WTC11 (cell line): ENCODE results near the gene EAF2. TPM values are rescaled to one million over a fixed set of nuclear protein-coding genes. Genes with fewer than 3 reads are reported as not detected.
A peak's percentile ranks its signal among the peaks of the same experiment; 100 is the strongest.

ENCODE experiments used
- ATAC-seq: fragments of 200-7000 bp; cut with Tn5 transposase; 2 replicates; pipeline ENCODE4 v1.10.0; 2021; ENCODE audit warnings: mild to moderate bottlenecking, moderate library complexity
- CTCF ChIA-PET: fragments of 300-600 bp; sonication (Branson Sonifier 250); formaldehyde crosslinking; loops from one replicate; lab custom pipeline; 2021; ENCODE audit warnings: antibody characterized with exemption; lab: Charles Lee
- POLR2A ChIA-PET: fragments of 350-600 bp; sonication (Branson Sonifier 250); formaldehyde crosslinking; loops from one replicate; lab custom pipeline; 2021; ENCODE audit warnings: antibody characterized with exemption; lab: Charles Lee
- DNase-seq: peaks from one replicate; pipeline ENCODE4 v3.0.0; 2021; ENCODE audit warnings: low spot score
- H3K27ac Mint-ChIP-seq: 2 replicates; pipeline ENCODE4 v1.8.0; 2021; ENCODE audit warnings: mixed read lengths
- H3K27me3 Mint-ChIP-seq: 2 replicates; pipeline ENCODE4 v1.8.0; 2021; ENCODE audit warnings: low read depth, mild to moderate bottlenecking, moderate library complexity, mixed read lengths
- H3K36me3 Mint-ChIP-seq: 2 replicates; pipeline ENCODE4 v1.8.0; 2021; ENCODE audit warnings: mixed read lengths
- H3K4me1 Mint-ChIP-seq: 2 replicates; pipeline ENCODE4 v1.8.0; 2022; ENCODE audit warnings: mixed read lengths
- H3K4me3 Mint-ChIP-seq: 2 replicates; pipeline ENCODE4 v1.8.0; 2021; ENCODE audit warnings: mild to moderate bottlenecking, moderate library complexity, mixed read lengths
- H3K9me3 Mint-ChIP-seq: 2 replicates; pipeline ENCODE4 v1.8.0; 2021; ENCODE audit warnings: mixed read lengths
- CREB1 ChIP-seq: sonication (generic); formaldehyde crosslinking; IDR thresholded peaks from 2 replicates; pipeline ENCODE4 v1.8.0; 2023; ENCODE audit warnings: mild to moderate bottlenecking, missing genetic modification reagents
- FOXP1 ChIP-seq: sonication (generic); formaldehyde crosslinking; IDR thresholded peaks from 2 replicates; pipeline ENCODE4 v1.8.0; 2022; ENCODE audit warnings: missing genetic modification reagents, mild to moderate bottlenecking, moderate library complexity, borderline replicate concordance
- HMGA2 ChIP-seq: fragments of 250-450 bp; sonication (Bioruptor Pico); IDR thresholded peaks from 2 replicates; pipeline ENCODE4 v1.4.0; 2021; ENCODE audit warnings: mild to moderate bottlenecking, moderate library complexity
- JAZF1 ChIP-seq: fragments of 250-450 bp; sonication (Bioruptor Pico); IDR thresholded peaks from 2 replicates; pipeline ENCODE4 v1.9.0; 2021; ENCODE audit warnings: moderate library complexity, mild to moderate bottlenecking, inconsistent platforms
- NFYB ChIP-seq: sonication (generic); formaldehyde crosslinking; conservative IDR thresholded peaks from 2 replicates; pipeline ENCODE4 v1.8.0; 2022; ENCODE audit warnings: low read depth, missing genetic modification reagents
- NR3C1 ChIP-seq: sonication (generic); formaldehyde crosslinking; conservative IDR thresholded peaks from 2 replicates; pipeline ENCODE4 v1.8.1; 2023; ENCODE audit warnings: low read depth, mild to moderate bottlenecking, missing genetic modification reagents
- PRDM15 ChIP-seq: sonication (generic); formaldehyde crosslinking; IDR thresholded peaks from 2 replicates; pipeline ENCODE4 v1.8.0; 2022; ENCODE audit warnings: missing genetic modification reagents
- PRRX2 ChIP-seq: fragments of 250-450 bp; sonication (Bioruptor Pico); IDR thresholded peaks from 2 replicates; pipeline ENCODE4 v1.8.0; 2021; ENCODE audit warnings: mild to moderate bottlenecking
- RELA ChIP-seq: sonication (generic); formaldehyde crosslinking; IDR thresholded peaks from 2 replicates; pipeline ENCODE4 v1.8.1; 2022; ENCODE audit warnings: missing genetic modification reagents, mild to moderate bottlenecking, borderline replicate concordance
- TEAD4 ChIP-seq: sonication (generic); formaldehyde crosslinking; IDR thresholded peaks from 2 replicates; pipeline ENCODE4 v1.8.0; 2022; ENCODE audit warnings: mild to moderate bottlenecking, missing genetic modification reagents
- USF2 ChIP-seq: sonication (generic); formaldehyde crosslinking; IDR thresholded peaks from 2 replicates; pipeline ENCODE4 v1.8.1; 2023; ENCODE audit warnings: mild to moderate bottlenecking, missing genetic modification reagents, moderate library complexity
- ZBTB43 ChIP-seq: sonication (generic); formaldehyde crosslinking; IDR thresholded peaks from 2 replicates; pipeline ENCODE4 v1.8.1; 2023; ENCODE audit warnings: mild to moderate bottlenecking, missing genetic modification reagents
- ZNF219 ChIP-seq: sonication (generic); formaldehyde crosslinking; IDR thresholded peaks from 2 replicates; pipeline ENCODE4 v1.8.0; 2023; ENCODE audit warnings: missing genetic modification reagents, mild to moderate bottlenecking, borderline replicate concordance
- ZNF263 ChIP-seq: sonication (generic); formaldehyde crosslinking; IDR thresholded peaks from 2 replicates; pipeline ENCODE4 v1.8.1; 2022; ENCODE audit warnings: low read depth, mild to moderate bottlenecking, moderate library complexity, missing genetic modification reagents
- ZNF281 ChIP-seq: sonication (generic); formaldehyde crosslinking; IDR thresholded peaks from 2 replicates; pipeline ENCODE4 v1.8.0; 2023; ENCODE audit warnings: mild to moderate bottlenecking, missing genetic modification reagents
- ZSCAN18 ChIP-seq: fragments of 250-450 bp; sonication (Bioruptor Pico); IDR thresholded peaks from 2 replicates; pipeline ENCODE4 v2.1.2; 2022; ENCODE audit warnings: mild to moderate bottlenecking, moderate library complexity
- total RNA-seq: library from RNA; stranded (reverse); gene quantifications from 3 replicates; pipeline ENCODE4 v1.2.3, GENCODE V29; 2021
- TF ChIP-seq, protein P1 (sequence below): sonication (generic); formaldehyde crosslinking; IDR thresholded peaks from 2 replicates; pipeline ENCODE4 v1.8.0; 2022; ENCODE audit warnings: mild to moderate bottlenecking, missing genetic modification reagents
- TF ChIP-seq, protein P2 (sequence below): fragments of 200-600 bp; IDR thresholded peaks from 2 replicates; pipeline ENCODE4 v1.8.0; 2022; ENCODE audit warnings: antibody characterized with exemption
- TF ChIP-seq, protein P3 (sequence below): fragments of 250-450 bp; sonication (Bioruptor Pico); IDR thresholded peaks from 2 replicates; pipeline ENCODE4 v1.9.0; 2021; ENCODE audit warnings: moderate library complexity, mild to moderate bottlenecking, inconsistent platforms, borderline replicate concordance

The EAF2 gene
- total RNA-seq, 1 experiment from 2014 or later = 5.3 TPM

DNA sequence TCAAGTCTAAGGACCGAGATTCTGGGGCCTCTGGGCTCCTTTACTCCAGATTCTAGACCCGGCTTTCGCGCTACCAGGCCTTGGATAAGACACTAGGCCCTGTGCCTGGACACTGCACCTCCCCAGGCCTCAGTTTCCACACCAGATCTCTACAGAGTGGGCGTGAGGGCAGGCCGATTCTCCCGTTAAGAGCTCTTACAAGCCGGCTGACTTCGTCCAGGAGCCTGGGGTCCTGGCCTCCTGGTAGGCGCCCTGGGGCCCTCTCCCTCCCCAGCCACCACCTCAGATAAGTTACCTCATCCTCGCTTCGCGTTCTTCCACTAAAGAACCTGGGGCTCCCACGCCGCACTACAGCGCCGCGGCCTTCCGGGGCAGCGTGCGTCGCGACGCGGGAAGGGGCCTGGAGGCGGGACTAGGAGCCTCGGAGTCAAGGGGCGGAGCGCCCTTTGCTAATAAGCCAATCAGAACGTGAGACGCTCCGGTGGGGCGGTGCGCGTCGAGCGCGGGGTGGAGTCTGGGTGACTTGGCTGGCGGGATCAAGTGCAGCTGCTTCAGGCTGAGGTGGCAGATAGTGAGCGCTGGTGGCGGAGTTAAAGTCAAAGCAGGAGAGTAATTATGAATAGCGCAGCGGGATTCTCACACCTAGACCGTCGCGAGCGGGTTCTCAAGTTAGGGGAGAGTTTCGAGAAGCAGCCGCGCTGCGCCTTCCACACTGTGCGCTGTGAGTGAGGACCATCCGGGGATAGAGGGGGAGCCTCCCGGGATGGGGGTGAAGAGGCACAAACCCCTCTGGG, at the start of gene EAF2, which contains the start of gene IQCB1 (continued):
- TF ChIP-seq, protein P1, sequence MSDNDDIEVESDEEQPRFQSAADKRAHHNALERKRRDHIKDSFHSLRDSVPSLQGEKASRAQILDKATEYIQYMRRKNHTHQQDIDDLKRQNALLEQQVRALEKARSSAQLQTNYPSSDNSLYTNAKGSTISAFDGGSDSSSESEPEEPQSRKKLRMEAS (CRISPR knock-in tag) = peak; percentile 93
- TF ChIP-seq PRRX2 (CRISPR knock-in tag) = no peak
- TF ChIP-seq RELA = no peak
- no peak for TF ChIP-seq CREB1
- no peak for TF ChIP-seq NR3C1
- 0 out of 2 replicates have a peak, but pooled peaks have one; percentile 21 for TF ChIP-seq USF2 (CRISPR knock-in tag)
- no peak for TF ChIP-seq HMGA2 (CRISPR knock-in tag)
- no peak for TF ChIP-seq TEAD4
- TF ChIP-seq PRDM15 (CRISPR knock-in tag) = no peak
- TF ChIP-seq ZSCAN18 (CRISPR knock-in tag) = no peak

DNA sequence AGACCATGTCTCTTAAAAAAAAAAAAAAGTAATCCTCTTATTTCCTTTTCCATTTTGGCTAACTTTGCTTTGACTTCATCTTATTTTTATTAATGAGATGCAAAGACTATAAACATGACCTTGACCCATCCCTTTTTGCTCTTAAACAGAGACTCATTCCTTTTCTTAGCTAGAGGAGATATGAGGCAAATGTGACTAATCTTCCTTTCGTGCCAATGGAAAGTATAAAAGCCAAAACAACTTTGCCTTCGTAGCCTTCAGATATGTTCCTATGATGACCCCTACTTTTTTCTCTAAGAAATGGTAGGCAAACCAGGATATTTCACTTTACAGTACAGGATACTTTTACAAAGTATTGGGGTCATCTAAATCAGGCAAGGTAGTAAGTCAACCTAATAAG, 48.5 kb upstream of the EAF2 start:
- ATAC-seq (no peak), DNase-seq (no peak)
- ChIA-PET POLR2A (no interaction called here), CTCF (interaction anchor here (1.1 kb wide), 1 partner anchor 239 kb away, joined by 3 read pairs; no protein-coding TSS in a partner anchor)
- no peaks in the 10 kb centered on the region for H3K27me3 Mint-ChIP-seq
- no peaks in the 10 kb centered on the region for H3K9me3 Mint-ChIP-seq
- no peak overlapping the region for H3K27ac Mint-ChIP-seq
- no peaks in the 10 kb centered on the region for H3K4me1 Mint-ChIP-seq
- H3K4me3 Mint-ChIP-seq = no peak overlapping the region
- H3K36me3 Mint-ChIP-seq = peaks cover 32% of the 10 kb centered on the region
- no peak for TF ChIP-seq ZNF281 (CRISPR knock-in tag)
- TF ChIP-seq JAZF1 (CRISPR knock-in tag) = no peak
- TF ChIP-seq NFYB (CRISPR knock-in tag) = no peak
- TF ChIP-seq FOXP1 (CRISPR knock-in tag) = no peak
- TF ChIP-seq ZNF263 = no peak
- no peak for TF ChIP-seq PRRX2 (CRISPR knock-in tag)
- TF ChIP-seq, protein P2, sequence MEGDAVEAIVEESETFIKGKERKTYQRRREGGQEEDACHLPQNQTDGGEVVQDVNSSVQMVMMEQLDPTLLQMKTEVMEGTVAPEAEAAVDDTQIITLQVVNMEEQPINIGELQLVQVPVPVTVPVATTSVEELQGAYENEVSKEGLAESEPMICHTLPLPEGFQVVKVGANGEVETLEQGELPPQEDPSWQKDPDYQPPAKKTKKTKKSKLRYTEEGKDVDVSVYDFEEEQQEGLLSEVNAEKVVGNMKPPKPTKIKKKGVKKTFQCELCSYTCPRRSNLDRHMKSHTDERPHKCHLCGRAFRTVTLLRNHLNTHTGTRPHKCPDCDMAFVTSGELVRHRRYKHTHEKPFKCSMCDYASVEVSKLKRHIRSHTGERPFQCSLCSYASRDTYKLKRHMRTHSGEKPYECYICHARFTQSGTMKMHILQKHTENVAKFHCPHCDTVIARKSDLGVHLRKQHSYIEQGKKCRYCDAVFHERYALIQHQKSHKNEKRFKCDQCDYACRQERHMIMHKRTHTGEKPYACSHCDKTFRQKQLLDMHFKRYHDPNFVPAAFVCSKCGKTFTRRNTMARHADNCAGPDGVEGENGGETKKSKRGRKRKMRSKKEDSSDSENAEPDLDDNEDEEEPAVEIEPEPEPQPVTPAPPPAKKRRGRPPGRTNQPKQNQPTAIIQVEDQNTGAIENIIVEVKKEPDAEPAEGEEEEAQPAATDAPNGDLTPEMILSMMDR = no peak
- TF ChIP-seq HMGA2 (CRISPR knock-in tag) = no peak
- TF ChIP-seq, protein P3, sequence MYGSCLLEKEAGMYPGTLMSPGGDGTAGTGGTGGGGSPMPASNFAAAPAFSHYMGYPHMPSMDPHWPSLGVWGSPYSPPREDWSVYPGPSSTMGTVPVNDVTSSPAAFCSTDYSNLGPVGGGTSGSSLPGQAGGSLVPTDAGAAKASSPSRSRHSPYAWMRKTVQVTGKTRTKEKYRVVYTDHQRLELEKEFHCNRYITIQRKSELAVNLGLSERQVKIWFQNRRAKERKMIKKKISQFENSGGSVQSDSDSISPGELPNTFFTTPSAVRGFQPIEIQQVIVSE = no peak
- TF ChIP-seq ZBTB43 (CRISPR knock-in tag) = no peak
- no peak for TF ChIP-seq ZNF219 (CRISPR knock-in tag)
